ENCODE data around the gene ALG6.

Gene ALG6

GRCh38 chr1:63367215-63368103 is at the start of gene ALG6:
Gene ALG6 (plus strand): TSS chr1:63367627. CDS start chr1:63370978, 3,351 bp downstream.
- peak; percentile 79 for DNase-seq

DNA sequence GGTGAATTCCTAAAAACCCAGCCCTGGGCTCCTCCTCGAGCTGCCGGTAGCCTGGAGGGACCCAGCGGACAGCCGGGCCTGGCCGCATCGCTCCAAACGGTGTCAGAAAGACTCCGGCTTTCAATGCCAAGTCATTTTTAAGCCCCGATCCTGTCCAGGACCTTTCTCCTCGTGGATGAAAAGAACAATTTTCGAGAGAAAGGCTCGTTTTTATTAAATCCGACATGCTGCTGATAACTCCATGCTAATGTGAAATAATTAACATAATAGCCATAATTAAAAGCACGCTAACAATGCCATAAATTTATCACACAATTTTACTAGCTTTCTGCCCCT is 49.6 kb upstream of the ALG6 start:
- DNase-seq, result no peak

- no peak for DNase-seq
Observed at GRCh38 chr1:63318201-63318979, 49.0 kb upstream of the ALG6 start.

GRCh38 chr1:63319046-63320021 is 48.1 kb upstream of the ALG6 start:
- no peak for DNase-seq

- no peak for DNase-seq
Observed at GRCh38 chr1:63320022-63320721, 47.3 kb upstream of the ALG6 start.

DNA sequence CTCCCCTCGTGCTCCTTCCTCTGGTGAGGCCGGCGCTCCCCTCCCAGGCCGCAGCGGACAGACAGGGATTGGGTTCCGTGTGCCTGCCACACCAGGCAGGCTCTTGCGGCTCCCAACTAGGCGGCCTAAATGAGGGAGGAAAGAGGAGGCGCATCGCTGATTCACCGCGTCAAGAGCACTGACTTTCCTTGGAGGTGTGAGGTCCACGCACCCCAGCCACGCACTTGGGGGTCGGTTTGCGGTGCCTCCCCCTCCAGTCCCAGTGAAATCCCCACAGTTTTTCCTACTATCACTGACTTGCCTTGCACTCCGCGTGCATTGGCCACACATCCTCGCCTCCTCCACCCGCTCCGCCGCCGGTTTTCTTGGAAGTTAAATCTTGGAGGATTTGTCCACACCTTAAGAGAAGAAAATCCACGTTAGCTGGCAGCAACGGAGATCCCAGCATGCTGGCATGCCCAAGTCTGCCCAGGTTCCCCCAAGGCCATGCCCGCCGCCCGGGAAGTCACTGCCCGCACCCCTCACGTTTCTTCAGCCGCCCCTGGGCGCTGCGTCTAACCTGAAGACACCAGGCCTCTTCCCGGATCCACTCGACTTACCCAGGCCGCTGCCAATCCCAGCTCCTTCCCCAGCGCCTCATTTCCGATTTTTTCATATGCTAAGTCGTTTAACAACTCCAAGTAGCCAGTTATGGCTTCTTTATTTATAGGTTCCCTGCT is 46.2 kb upstream of the ALG6 start:
- DNase-seq, result no peak

GRCh38 chr1:63321785-63322113 is 45.7 kb upstream of the ALG6 start:
- no peak for DNase-seq

- DNase-seq, result no peak
Observed at GRCh38 chr1:63322114-63322943, 45.1 kb upstream of the ALG6 start, which contains the start of gene FOXD3. Gene FOXD3 (plus strand): TSS chr1:63322567. CDS start chr1:63323059, 492 bp downstream.

GRCh38 chr1:63322944-63323864 is 44.2 kb upstream of the ALG6 start:
- no peak for DNase-seq

- no peak for DNase-seq
Observed at GRCh38 chr1:63323865-63324778, 43.3 kb upstream of the ALG6 start.

DNA sequence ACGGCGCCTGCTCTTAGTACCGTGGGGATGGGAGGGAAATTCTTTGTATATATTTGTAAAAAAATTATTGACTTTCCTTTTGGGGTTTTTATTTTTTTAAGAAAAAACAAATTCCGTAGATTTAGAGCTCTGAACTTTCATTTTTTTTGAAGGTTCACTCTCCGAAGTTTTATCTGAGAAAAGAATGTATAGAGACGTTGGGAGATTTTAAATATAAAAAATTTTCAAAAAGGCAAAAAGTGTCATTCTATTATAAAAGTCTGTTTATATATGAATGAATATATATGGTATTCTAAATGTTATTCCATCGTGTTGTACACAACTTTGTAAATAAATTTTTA is 42.7 kb upstream of the ALG6 start:
- DNase-seq, result no peak

DNA sequence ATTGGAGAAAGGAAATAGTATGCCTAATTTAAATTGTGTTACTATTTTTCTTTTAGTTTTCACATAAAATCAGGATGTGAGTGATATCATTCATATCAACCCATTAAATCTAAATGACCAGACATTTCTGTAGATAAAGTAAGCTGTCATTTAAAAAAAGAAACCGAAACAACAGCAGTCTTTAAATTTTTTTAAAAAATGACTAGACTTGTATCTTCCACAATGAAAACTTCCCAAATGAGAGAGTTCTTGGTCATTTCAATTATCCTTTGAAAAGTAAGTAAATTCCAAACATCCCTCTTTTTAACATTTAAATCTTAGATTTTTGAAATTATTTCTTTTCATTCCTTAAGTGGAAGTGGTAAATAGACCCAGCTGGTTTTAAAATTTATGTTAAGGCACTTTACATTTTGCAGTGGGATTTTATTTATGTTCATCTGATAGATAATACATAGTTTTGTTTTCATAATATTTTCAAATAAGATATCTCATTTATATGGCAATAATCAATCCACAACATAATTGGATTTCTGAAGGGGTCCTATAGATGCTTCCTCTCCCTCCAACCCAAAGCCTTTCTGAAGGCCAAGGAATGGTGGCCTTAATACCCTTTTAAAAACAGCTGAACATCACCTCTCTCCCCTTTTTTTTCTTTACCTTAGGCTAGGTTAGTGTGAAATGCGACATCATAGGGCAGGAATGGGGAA is 42.0 kb upstream of the ALG6 start:
- DNase-seq, result no peak

DNA sequence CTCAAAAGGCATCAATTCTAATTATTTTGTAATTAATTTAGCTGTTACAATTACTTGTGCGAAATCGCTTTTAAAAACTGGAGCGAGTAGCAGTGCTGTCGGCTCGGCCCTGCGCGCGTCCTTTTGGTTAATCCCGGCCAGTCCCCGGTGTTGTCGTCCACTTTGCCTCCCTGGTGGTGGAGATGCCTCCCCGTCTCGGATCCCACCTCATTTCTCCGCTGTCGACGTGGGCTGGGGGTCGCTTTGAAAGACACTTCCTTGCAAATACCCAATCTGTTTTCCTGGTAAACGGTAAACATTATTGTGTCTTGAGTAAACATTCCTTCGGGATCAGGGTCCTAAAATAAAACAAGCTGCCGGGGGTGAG is 41.3 kb upstream of the ALG6 start:
- no peak for DNase-seq

- DNase-seq, result no peak
Observed at GRCh38 chr1:63326473-63327380, 40.7 kb upstream of the ALG6 start.

- DNase-seq, result no peak
Observed at GRCh38 chr1:63327417-63328054, 39.9 kb upstream of the ALG6 start.

- DNase-seq, result no peak
Observed at GRCh38 chr1:63328122-63328521, 39.3 kb upstream of the ALG6 start.
